ENCODE results near the gene ASIC3.
A peak's percentile ranks its signal among the peaks of the same experiment; 100 is the strongest.

The ASIC3 gene

GRCh38 chr7:151082141-151083070 lies 34.1 kb downstream of the ASIC3 start:
- peak overlapping the region; percentile 67 for H3K4me3 ChIP-seq (ENCODE audit: low read depth, low read length)
- TF ChIP-seq, protein P1, sequence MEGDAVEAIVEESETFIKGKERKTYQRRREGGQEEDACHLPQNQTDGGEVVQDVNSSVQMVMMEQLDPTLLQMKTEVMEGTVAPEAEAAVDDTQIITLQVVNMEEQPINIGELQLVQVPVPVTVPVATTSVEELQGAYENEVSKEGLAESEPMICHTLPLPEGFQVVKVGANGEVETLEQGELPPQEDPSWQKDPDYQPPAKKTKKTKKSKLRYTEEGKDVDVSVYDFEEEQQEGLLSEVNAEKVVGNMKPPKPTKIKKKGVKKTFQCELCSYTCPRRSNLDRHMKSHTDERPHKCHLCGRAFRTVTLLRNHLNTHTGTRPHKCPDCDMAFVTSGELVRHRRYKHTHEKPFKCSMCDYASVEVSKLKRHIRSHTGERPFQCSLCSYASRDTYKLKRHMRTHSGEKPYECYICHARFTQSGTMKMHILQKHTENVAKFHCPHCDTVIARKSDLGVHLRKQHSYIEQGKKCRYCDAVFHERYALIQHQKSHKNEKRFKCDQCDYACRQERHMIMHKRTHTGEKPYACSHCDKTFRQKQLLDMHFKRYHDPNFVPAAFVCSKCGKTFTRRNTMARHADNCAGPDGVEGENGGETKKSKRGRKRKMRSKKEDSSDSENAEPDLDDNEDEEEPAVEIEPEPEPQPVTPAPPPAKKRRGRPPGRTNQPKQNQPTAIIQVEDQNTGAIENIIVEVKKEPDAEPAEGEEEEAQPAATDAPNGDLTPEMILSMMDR (IDR thresholded peaks at IDR 0.05; ENCODE audit: low read depth, low read length) = no peak

DNA sequence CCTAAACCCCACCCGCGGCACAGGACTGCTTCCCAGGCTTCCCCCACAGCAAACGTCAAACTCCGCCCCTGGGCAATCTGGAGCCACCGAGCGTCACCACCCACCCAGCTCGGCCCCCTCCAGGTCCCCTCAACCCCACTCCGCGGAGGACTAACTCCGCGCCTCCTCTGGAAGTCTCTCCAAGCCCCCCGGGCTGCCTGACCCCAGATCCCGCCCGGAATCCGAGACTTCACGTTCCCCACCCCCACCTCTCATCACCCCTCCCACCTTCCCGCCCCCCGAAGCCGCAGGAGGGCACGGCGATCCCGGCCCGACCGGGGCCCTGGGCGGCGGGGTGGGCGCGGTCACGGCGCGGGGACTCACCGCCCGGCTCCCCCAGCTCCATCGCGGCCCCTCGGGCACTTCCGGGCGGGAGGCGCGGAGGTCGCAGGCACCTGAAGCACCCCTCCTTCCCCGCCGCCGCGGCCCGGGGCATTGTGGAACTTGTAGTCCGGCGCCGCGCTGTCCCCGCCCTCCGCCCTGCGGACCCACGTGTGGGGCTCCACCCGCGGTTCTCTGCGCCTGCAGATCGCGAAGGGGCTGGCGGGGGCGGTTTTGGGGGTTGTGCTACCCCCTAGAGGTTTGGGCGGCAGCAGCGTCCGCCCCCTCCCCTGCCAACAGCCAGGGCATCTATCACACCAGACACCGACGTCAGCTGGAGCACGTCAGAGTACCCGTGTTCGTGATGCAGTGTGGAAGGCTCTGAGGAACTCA lies 34.9 kb downstream of the ASIC3 start, which contains the start of gene TMUB1:
TSS of gene TMUB1 (minus strand) at position 423 of the 753 bp plus-strand sequence. CDS start 930 bp downstream, outside the sequence.
- peak within 1 kb of the TSS; percentile 67 for H3K4me3 ChIP-seq (ENCODE audit: low read depth, low read length)
- TF ChIP-seq, protein P1 (IDR thresholded peaks at IDR 0.05; ENCODE audit: low read depth, low read length) = no peak

DNA sequence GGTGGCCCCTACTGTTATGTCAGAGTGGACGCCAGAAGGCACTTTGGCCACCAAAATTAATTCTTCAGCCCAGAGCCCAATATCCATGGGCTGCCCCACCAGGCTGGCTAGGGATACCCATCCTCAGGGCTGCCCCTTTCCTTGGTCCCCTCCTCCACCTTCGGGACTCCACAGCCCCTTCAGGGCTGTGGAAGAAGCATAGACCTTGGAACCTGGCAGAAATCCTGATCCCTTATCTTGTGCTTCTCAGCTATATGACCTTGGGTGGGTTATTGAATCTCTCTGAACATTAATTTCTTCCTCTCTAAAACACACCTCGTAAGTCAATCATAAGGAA lies 35.5 kb downstream of the ASIC3 start:
- TF ChIP-seq, protein P1 (IDR thresholded peaks at IDR 0.05; ENCODE audit: low read depth, low read length) = no peak

GRCh38 chr7:151085329-151085690 lies 37.0 kb downstream of the ASIC3 start:
- peak overlapping the region; percentile 59 for H3K4me3 ChIP-seq (ENCODE audit: low read depth, low read length)
- TF ChIP-seq, protein P1 (IDR thresholded peaks at IDR 0.05; ENCODE audit: low read depth, low read length) = no peak

More for the DNA sequence above, 35.5 kb downstream of the ASIC3 start:
- H3K4me3 ChIP-seq (ENCODE audit: low read depth, low read length) = peak overlapping the region; percentile 67

- TF ChIP-seq, protein P1 (IDR thresholded peaks at IDR 0.05; ENCODE audit: low read depth, low read length) = no peak
- H3K4me3 ChIP-seq (ENCODE audit: low read depth, low read length) = peak within 1 kb of the TSS; percentile 87
Observed at GRCh38 chr7:151085691-151086620, 37.6 kb downstream of the ASIC3 start, which contains the start of gene AGAP3. Gene AGAP3 (plus strand): TSS chr7:151086475. CDS start chr7:151086742, 267 bp downstream.

GRCh38 chr7:151086802-151087244 lies 38.5 kb downstream of the ASIC3 start:
- peak overlapping the region; percentile 87 for H3K4me3 ChIP-seq (ENCODE audit: low read depth, low read length)
- TF ChIP-seq, protein P1 (IDR thresholded peaks at IDR 0.05; ENCODE audit: low read depth, low read length) = no peak
